ENCODE measurements around the gene SCT.

SCT gene

DNA sequence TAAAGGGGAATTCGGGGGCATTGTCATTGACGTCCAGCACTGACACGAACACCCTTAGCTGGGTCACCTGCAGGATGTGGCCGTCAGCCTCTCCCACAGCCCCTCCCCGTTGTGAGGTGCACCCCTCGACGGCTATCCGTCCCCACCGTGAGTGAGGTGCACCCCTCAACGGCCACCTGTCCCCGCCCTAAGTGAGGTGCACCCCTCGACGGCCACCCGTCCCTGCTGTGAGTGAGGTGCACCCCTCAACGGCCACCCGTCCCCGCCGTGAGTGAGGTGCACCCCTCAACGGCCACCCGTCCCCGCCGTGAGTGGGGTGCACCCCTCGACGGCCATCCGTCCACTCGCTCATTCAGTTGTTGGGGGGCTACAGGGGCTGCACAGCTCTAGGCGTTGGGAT lies 5.1 kb downstream of the SCT start:
- FAIRE-seq: no peak

DNA sequence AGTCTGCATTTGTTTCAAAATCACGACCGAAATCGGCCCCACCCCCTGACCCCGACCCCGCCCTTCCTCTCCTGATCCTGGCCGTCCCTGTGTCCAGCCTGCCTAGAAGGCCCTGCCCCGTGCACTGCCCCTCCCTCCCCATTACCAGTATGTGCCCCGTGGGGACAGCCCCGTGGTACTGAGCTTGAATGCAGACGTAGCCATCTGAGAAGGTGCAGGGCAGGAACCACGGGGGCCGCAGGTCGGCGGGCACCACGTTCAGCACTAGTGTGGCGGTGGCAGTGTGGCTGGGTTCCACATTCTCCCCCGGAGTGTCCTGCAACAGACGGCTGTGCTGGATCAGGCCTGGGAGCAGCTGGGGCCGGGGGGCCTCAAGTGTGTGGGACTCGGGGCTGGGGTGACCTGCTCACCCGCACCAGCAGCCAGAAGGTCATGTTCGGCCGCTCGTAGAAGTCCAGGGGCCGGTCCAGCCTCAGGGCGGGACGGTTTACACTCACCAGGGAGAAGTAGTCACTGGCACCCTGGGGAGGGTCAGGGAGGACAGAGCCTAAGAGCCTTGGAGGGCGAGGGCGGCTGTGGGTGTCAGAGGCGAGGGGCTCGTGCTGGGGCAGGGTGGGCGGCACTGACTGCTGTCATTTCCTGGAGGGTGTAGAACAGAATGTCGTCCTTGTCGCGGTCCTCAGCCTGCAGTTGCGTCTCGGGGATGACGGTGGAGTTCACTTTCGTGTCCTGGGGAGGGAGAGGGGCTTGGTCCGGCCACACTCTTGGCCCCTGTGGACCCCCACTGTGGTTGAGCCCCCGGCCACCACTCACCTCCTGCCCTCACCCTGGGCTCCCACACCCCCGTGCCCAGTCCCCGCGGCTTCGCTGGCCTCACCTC lies 5.8 kb downstream of the SCT start:
- no peak for FAIRE-seq

DNA sequence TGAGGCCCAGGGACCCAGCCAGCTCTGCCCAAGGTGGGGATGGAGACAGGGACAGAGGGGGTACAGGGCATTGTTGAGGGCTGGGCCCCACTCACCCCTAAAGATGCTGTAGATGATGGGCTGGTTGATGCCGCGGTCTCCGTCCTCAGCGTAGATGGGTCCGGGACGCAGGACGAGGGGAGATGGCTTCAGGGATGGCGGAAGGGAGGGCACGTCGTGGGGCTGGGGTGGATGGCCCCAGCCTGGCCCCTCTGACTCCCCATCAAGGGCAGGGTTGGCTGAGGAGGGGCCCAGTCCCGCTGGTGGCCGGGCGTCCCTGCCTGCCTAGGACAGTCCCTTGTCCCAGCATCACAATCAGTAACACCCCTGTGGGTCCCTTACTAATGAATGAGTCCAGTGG lies 6.8 kb downstream of the SCT start:
- FAIRE-seq: no peak

DNA sequence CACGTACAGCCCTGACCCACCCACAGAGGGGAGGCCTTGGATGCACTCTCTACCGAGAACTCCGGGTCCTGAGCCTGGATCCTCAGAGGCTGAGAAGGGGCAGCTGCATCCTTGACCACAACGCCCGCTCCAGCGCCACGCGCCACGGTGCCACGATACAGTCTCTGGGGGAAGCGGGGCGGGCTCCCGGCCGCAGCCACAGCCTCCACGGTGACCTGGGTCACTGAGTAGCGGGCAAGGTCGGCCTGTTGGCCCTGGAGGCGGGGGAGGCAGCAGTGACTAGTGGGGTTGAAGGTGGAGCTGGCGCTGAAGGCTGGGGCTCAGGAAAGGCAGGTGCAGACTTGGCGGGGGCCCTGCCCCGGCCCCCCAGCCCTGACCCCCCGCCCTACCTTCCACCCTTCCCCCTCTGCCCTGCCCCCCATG lies 7.3 kb downstream of the SCT start:
- FAIRE-seq: no peak

DNA sequence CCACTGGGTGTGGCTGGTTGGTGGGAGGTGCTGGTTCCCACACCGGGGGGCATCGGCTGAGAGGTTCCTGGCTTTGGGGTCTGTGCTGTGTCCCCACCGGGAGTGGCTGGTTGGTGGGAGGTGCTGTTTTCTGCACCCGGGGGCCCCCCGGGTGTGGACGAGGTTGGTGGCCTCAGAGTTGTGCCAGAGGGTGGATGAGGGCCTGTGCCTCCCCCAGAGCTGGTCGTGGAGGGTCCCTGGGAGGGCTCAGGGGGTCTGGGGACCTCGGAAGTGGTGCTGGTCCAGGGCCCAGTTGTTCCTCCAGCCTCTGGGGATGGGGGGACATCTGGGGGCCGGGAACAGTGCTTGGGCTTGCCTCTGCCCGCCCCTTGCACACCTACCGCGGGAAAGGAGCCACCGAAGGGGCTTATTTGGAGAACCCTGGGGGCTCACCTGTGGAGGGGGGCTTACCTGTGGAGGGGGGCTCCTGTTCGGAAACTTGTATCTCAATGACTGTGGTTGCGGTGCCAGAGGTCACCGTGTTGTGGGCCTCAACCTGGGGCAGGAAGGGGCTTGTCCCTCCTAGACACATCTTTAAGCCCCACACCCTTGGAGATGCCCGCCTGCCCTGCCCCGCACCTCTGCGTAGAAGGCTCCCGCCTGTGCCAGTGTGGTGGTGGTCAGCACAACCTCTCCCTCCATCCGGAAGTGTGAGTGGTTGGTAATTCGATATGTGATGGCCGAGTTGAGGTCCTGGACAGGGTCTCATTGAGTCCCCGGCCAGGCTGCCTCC lies 7.9 kb downstream of the SCT start:
- FAIRE-seq: no peak

DNA sequence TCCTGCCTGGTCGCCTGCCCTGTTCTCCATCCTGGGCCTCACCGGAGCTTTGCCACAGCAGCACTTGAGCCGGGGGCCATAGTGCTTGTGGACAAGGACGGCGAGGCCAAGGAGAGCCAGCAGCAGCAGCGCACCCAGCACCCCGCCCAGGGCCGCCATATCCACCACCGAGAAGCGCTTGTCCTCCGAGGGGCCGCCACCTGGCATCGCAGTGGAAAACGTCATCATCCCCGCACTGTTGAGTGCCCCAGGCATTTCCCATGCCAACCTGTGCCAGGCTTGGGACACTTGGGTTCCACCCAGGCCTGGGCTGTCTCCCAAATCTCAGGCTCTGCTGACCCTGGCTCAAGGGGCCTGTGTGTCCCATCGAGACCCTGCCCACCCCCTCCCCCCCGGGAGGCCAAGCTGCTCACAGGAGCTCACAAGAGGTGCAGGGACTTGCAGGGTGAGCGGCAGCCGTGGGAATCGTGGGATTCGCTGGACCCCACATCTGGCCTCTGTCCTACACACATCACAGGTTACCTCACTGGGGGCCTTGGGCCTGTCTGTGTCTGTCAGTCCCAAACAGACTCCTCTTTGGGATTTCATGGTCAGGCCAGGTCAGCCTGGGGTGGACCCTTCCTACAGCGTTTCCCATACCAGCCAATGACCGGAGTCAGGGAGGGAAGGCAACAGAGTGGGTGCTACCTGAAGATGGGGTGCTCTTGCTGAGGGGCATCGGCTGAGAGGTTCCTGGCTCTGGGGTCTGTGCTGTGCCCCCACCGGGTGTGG lies 8.9 kb downstream of the SCT start:
- FAIRE-seq: no peak

DNA sequence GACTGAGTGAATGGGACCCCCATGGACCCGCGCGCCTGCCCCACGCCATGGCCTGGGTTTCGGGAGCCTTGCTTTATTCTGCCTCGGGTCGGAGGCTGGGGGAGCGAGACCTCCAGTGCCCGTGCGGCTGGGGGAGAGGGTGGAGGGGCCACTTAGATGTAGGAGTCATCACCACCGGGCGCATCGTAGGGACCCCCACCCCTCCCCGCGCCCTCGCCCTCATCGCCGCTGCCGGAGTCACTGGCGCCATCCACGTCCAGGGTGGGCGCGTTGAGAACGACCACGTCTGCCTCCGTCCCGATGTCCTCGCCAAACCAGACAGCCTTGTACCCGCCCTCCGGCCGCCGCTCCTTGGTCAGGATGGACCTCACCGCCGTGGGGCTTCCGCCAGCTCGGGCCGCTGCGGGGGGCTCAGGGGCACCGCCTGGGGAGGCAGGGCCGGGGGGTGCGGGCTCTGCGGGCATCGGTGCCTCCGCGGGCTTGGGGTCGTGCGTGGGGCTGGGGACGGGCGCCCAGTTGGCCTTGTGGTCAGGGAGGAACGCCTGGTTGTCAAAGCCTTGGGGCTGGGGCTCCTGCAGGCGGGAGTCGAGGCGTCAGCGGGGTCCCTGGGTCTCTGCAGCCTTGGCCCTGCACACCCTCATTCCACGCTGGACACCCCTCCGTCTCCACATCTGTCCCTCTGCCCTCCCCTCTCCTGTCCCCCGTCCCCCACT lies 9.6 kb downstream of the SCT start:
- no peak for FAIRE-seq

DNA sequence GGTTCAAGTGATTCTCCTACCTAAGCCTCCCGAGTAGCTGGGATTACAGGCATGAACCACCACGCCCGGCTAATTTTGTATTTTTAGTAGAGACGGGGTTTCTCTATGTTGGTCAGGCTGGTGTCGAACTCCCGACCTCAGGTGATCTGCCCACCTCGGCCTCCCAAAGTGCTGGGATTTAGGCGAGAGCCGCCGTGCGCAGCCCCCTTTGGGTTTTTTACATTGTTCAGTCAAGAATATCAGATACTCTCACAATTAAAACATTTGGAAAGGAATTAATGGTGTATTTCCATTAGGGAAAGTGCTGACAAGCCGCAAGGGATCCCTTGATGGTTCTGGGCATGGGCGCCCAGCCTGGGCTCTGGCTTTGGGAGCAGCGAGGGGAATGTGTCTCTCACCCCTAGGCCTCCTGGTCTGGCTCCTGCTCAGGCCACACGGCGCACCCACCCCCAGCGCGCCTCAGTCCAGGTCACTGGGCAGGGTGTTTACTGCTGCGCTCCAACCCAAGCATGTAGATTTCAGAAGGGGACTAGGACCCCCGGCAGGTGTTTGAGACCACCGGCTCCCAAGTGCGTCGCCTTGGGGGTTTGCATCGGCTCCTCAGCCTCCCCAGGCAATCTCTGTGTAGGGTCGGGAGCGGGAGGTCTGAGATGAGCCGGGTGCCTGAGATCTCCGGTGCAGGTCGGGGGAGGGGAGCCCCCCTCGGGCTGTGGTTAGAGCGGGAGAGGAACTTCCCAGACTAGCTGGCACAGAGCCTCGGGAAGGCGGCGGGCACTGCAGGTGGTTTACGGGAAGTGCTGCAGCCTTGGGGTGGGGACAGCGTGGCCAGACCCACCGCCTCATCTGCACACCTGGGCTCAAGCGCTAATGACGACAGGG lies 10.4 kb downstream of the SCT start:
- FAIRE-seq: no peak

DNA sequence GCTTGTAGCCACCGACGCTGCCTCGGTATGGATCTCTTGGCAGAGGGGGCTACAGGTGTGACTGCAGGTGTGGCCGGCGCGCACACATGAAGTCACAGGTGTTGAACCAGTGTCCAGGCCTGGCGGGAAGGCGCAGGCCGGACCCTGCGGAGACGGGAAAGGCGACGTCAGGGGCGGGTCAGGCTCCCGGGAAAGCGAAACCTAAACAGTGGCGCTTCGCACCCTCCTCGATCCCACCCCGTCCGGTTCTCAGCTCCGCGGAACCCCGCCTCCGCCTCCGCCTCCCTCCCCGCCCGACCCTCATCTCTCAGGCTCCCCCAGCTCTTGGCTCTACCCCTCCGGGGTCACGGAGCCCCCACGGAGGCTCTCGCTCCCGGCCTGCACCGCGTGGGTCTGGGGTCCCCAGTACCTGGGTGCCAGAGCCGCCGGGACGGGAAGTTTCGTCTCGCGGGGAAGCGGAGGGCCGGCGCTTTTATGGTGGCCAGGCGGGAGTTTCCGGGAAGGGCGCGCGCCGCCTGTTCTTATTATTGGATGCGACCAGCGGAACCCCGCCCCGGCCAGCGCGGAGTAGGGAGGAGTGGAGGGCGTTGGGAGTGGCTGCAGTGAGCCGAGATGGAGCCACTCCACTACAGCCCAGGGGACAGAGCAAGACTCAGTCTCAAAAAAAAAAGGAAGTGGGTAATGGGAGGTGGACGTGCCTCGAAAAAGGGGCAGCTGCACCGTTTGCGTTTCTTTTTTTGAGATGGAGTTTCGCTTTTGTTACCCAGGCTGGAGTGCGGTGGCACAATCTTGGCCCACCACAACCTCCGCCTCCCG lies 11.3 kb downstream of the SCT start, which contains the start of gene IRF7:
TSS of gene IRF7 (minus strand) at position 447 of the 816 bp plus-strand sequence. CDS start 586 bp downstream, outside the sequence.
- FAIRE-seq: peak; percentile 92

DNA sequence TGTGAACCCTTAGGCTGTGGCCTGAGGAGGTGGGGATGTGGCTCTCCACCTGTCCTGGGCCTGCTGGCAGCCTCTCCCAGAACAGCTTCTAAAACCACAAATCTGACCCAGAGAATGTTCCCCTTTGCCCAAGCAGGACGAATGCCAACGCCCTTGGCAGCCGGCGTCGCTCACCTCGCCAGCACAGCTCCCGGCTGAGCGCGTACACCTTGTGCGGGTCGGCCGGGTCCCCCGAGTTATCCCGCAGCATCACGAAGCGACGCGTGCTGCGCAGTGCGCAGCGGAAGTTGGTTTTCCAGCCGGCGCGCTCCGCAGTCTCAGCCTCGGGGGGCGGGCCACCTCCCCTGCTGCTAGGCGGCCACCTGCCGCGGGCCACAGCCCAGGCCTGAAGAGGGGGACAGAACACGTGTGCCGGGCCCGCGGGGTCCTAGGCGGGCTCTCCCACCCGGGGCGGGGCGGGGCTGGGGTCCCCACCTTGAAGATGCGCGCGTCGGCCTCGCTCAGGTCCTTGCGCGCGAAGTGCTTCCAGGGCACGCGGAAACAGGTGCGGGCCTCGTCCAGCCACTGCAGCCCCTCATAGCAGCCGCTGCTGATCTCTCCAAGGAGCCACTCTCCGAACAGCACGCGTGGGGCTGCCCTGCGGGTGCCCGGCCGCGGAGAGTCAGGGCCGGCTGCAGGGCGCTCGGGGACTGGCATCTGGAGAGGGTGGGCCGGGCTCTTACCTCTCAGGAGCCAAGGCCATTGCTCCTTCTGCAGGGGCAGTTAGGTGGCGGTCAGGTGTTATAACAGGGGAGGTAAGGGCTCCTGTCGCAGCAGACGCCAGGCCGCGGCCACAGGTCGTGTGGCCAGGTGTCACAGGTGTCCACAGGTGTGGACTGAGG lies 12.1 kb downstream of the SCT start:
- FAIRE-seq: no peak

DNA sequence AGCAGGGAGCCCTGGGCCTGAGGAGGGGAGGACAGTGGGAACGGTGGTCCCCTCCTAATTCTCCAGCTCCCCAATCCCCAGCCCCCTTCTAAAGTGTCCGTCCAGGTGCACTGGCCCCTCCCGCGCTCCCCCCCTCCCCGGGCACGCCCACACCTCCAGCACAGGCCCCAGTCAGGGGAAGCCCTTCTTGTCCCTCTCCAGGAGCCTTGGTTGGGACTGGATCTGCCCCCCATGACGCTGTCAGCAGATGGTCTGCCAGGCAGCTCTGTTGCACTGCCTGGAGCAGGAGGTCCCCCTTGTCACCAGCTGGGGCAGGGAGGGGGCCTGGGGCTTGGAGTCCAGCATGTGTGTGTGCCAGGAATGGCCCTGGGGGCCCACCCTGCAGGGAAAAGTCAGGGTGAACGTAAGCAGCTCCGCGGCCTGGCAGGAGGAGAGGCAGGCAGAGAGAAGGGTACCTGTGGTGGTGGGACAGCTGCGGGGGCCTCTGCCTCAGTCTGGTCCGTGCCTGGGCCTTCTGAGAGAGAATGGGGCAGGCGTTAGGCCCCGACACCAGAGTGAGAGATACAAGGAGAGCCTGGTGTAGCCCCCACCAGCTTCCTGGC lies 12.9 kb downstream of the SCT start:
- no peak for FAIRE-seq

DNA sequence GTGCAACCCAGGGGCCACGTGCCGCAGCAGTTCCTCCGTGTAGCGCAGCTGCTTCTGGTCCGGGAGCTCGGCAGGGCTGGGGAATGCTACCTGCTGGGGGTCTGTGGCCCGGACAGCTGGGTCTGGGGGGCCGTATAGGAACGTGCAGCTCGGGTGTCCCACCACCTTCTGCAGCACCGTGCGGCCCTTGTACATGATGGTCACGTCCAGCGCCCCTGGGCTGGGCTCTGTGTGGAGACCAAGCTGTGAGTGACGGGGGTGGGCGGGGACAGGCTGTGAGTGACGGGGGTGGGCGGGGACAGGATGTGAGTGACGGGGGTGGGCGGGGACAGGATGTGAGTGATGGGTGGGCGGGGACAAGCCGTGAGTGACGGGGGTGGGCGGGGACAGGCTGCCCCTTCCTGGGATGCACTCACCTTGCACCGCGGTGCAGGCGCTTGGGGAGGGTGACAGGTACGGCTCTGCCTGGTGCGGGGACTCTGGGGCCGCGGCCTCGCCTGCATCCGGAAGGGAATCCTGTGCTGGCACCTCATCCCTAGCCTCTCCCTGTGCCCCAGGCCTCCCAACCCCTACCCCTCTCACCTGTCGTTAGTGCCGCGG lies 13.5 kb downstream of the SCT start:
- FAIRE-seq: no peak

DNA sequence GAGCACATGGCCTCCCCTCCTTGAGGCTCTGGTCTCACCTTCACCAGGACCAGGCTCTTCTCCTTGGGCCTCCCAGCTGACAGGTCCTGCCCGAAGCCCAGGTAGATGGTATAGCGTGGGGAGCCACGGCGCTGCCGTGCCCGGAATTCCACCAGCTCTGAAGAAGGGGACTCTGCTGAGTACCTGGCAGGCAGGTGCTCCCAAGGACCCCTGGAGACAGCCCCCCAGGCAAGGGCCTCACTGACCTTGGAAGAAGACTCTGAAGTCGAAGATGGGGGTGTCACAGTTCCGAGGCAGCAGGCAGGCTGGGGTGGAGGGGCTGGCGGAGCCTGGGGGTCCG lies 14.1 kb downstream of the SCT start:
- no peak for FAIRE-seq

DNA sequence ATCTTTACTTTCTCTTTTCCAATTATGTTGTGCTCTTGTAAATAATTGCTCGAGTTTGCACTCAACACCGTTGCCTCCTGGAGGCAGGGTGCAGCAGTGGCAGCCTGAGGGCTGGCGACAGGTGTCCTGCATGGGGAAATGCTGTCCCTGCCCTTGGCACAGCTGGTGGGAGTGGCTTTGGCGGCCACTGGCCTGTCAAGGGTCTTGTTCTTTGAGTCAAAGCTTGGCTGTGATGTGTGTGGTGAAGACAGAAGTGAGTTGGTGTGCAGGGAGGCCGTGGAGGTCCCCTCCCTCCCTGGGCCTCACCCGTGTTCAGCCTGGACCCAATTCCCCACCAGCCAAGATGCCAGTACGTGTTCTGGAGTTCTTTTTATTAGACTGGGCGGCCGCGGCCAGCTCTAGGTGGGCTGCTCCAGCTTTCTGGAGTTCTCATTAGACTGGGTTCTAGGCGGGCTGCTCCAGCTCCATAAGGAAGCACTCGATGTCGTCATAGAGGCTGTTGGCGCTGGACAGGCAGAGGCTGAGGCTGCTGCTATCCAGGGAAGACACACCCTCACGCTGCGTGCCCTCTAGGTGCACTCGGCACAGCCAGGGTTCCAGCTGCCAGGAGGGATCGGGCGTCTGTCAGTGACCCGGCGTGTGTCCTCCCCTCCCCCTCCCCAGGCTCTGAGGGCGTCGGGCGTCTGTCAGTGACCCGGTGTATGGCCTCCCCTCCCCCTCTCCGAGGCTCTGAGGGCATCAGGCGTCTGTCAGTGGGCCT lies 14.6 kb downstream of the SCT start:
- FAIRE-seq: no peak

DNA sequence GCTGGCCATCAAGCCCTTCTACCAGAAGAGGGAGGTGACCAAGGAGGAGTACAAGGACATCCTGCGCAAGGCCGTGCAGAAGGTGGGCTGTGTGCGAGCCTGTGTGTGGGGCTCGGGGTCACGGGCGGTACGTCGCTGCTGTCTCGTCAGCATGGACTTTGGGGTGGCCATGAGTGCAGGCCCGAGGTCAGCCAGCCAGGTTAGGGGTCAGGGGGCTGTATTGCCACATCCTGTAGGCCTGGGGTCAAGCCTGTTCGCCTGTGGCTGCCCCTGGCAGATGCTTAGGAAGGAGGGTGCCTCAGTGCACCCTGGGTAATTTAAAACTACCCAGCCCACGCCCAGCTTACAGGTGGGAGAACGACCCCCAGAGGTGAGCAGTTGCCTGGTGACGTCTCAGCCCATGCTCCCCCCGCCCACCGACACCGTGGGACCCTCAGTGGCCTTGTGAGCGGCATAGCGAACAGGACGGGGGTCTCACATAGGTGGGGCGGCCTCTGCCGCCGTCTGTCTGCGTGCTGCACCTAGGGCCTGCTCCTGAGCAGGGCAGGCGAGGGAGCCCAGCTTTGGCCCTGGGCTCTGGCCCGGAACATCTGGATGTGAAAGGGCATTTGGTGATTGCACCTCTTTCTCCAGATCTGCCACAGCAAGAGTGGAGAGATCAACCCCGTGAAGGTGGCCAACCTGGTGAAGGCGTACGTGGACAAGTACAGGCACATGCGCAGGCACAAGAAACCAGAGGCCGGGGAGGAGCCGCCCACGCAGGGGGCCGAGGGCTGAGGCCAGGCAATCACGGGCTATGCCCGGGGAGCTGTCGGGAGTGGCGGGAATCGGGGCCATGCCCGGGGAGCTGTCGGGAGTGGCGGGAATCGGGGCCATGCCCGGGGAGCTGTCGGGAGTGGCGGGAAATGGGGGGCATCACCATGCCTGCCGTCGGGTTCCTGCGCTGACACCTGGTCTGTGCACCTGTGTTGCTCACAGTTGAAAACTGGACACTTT lies 15.7 kb downstream of the SCT start:
- FAIRE-seq: no peak

DNA sequence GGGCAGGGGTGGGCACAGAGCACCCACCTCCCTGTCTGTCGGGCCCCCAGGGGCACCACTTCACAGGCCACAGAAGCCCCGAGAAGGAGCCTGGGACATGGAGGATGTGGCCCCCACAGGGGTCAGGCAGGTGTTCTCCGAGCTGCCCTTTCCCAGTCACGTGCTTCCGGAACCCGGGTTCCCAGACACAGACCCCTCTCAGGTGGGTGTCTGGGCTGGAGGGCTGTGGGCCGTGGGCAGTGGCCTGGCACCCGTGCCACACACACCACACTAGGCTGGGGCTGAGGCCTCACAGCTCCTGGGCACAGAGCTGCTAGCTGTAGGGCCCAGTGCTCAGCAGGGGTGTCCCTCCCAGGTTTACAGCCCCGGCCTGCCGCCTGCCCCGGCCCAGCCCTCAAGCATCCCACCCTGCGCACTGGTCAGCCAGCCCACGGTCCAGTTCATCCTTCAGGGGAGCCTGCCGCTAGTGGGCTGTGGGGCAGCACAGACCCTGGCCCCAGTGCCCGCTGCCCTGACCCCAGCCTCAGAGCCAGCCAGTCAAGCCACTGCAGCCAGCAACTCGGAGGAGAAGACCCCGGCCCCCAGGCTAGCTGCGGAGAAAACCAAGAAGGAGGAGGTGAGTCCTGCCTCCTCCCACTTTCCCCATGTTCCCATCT lies 16.7 kb downstream of the SCT start:
- FAIRE-seq: no peak

Data from endometrium (tissue), 2 donors.